Peyer's patch (tissue), 4 donors: ENCODE measurements around the gene MGLL.

ENCODE experiments used
- CTCF ChIP-seq, 6 experiments: fragments of 450-650 bp in 4 of 6; fragments of 200-600 bp in 2 of 6; sonication (generic) in 1 of 6; IDR thresholded peaks; one replicate each; pipeline ENCODE4 v1.5.1; 2017 to 2019; ENCODE audit warnings: antibody characterized with exemption in 6 of 6, mild to moderate bottlenecking in 3 of 6, moderate library complexity in 1 of 6
- POLR2A ChIP-seq, 2 donors: fragments of 450-650 bp; IDR thresholded peaks; one replicate each; pipeline ENCODE4 v1.5.1; 2017; ENCODE audit warnings: antibody characterized with exemption in 2 of 2, mild to moderate bottlenecking in 2 of 2, moderate library complexity in 2 of 2

GRCh38 chr3:127815641-127816605 lies 6.4 kb downstream of the MGLL start:
- TF ChIP-seq POLR2A (IDR thresholded peaks at IDR 0.05): no peak
- TF ChIP-seq CTCF (IDR thresholded peaks at IDR 0.05): no peak
